ENCODE results near the gene PRUNE1.
A peak's percentile ranks its signal among the peaks of the same experiment; 100 is the strongest.

The PRUNE1 gene

DNA sequence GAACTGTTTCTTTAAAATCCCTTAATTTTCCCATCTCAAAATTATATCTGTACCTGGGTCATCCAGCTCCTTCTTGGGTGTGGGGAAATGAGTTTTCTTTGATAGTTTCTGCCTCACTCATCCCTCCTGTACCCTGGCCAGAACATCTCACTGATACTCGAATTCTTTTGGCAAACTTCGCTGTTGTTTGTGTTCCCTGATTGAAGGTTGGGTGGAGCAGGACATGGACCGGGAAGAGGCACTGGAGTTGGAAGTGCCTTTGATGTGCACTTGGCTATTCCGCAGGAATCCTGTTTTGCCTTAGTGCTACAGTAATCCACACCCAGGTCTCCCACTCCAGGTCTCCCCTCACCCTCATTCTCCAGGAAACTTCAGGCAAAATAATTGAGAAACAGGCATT lies 12.8 kb upstream of the PRUNE1 start:
- H3F3A ChIP-seq (ENCODE audit: low read depth), result no peaks in the 10 kb centered on the region
- no peaks in the 10 kb centered on the region for H3K79me2 ChIP-seq (ENCODE audit: insufficient read depth, low read length)
- no peak for TF ChIP-seq EZH2phosphoT487 (IDR thresholded peaks at IDR 0.05; ENCODE audit: borderline replicate concordance)
- TF ChIP-seq, protein P1, sequence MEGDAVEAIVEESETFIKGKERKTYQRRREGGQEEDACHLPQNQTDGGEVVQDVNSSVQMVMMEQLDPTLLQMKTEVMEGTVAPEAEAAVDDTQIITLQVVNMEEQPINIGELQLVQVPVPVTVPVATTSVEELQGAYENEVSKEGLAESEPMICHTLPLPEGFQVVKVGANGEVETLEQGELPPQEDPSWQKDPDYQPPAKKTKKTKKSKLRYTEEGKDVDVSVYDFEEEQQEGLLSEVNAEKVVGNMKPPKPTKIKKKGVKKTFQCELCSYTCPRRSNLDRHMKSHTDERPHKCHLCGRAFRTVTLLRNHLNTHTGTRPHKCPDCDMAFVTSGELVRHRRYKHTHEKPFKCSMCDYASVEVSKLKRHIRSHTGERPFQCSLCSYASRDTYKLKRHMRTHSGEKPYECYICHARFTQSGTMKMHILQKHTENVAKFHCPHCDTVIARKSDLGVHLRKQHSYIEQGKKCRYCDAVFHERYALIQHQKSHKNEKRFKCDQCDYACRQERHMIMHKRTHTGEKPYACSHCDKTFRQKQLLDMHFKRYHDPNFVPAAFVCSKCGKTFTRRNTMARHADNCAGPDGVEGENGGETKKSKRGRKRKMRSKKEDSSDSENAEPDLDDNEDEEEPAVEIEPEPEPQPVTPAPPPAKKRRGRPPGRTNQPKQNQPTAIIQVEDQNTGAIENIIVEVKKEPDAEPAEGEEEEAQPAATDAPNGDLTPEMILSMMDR (conservative IDR thresholded peaks at IDR 0.05; ENCODE audit: low read length), result no peak
- H3K27me3 ChIP-seq (ENCODE audit: insufficient read depth, low read length, poor library complexity, severe bottlenecking), result no peaks in the 10 kb centered on the region
- no peak overlapping the region for H3K9ac ChIP-seq (ENCODE audit: low read depth, low read length, poor library complexity, severe bottlenecking)
- no peaks in the 10 kb centered on the region for H4K20me1 ChIP-seq (ENCODE audit: insufficient read depth, low read length, poor library complexity, severe bottlenecking)
- no peaks in the 10 kb centered on the region for H3K36me3 ChIP-seq (ENCODE audit: insufficient read depth, low read length)
- no peak overlapping the region for H2AFZ ChIP-seq (ENCODE audit: low read length)
- no peaks in the 10 kb centered on the region for H3K9me2 ChIP-seq (replicated peaks; ENCODE audit: low read depth, low read length)
- H3K4me1 ChIP-seq (ENCODE audit: insufficient read depth, low read length, poor library complexity, severe bottlenecking), result no peaks in the 10 kb centered on the region
- H3K4me3 ChIP-seq (ENCODE audit: low read length, poor library complexity, severe bottlenecking), result no peak overlapping the region
- no peaks in the 10 kb centered on the region for H3K9me3 ChIP-seq (ENCODE audit: insufficient read depth, low read depth, low read length)
- peak overlapping the region; percentile 31 for H3K4me2 ChIP-seq (ENCODE audit: low read depth, low read length, poor library complexity, severe bottlenecking)

DNA sequence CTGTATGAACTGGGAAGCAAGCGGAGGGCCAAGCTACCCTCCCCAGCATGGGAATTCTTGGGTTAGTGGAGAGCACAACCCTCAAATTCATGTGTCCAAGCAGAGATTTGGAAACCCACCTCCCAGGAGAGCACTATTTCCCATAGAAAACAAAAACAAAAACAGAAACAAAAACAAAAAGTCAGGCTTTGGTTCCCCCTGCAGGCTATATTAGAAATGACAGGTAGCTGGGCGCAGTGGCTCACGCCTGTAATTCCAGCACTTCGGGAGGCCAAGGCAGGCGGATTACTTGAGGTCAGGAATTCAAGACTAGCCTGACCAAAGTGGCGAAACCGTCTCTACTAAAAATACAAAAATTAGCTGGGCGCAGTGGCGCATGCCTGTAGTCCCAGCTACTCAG lies 12.4 kb upstream of the PRUNE1 start:
- H3K36me3 ChIP-seq (ENCODE audit: insufficient read depth, low read length), result no peaks in the 10 kb centered on the region
- H4K20me1 ChIP-seq (ENCODE audit: insufficient read depth, low read length, poor library complexity, severe bottlenecking), result no peaks in the 10 kb centered on the region
- no peak for TF ChIP-seq EZH2phosphoT487 (IDR thresholded peaks at IDR 0.05; ENCODE audit: borderline replicate concordance)
- TF ChIP-seq, protein P1 (conservative IDR thresholded peaks at IDR 0.05; ENCODE audit: low read length), result peak; percentile 79
- no peaks in the 10 kb centered on the region for H3K27me3 ChIP-seq (ENCODE audit: insufficient read depth, low read length, poor library complexity, severe bottlenecking)
- H3K9me3 ChIP-seq (ENCODE audit: insufficient read depth, low read depth, low read length), result no peaks in the 10 kb centered on the region
- peak overlapping the region; percentile 31 for H3K4me2 ChIP-seq (ENCODE audit: low read depth, low read length, poor library complexity, severe bottlenecking)
- H3F3A ChIP-seq (ENCODE audit: low read depth), result no peaks in the 10 kb centered on the region
- H3K9me2 ChIP-seq (replicated peaks; ENCODE audit: low read depth, low read length), result no peaks in the 10 kb centered on the region
- H3K9ac ChIP-seq (ENCODE audit: low read depth, low read length, poor library complexity, severe bottlenecking), result no peak overlapping the region
- no peaks in the 10 kb centered on the region for H3K4me1 ChIP-seq (ENCODE audit: insufficient read depth, low read length, poor library complexity, severe bottlenecking)
- no peak overlapping the region for H3K4me3 ChIP-seq (ENCODE audit: low read length, poor library complexity, severe bottlenecking)
- no peak overlapping the region for H2AFZ ChIP-seq (ENCODE audit: low read length)
- no peaks in the 10 kb centered on the region for H3K79me2 ChIP-seq (ENCODE audit: insufficient read depth, low read length)

DNA sequence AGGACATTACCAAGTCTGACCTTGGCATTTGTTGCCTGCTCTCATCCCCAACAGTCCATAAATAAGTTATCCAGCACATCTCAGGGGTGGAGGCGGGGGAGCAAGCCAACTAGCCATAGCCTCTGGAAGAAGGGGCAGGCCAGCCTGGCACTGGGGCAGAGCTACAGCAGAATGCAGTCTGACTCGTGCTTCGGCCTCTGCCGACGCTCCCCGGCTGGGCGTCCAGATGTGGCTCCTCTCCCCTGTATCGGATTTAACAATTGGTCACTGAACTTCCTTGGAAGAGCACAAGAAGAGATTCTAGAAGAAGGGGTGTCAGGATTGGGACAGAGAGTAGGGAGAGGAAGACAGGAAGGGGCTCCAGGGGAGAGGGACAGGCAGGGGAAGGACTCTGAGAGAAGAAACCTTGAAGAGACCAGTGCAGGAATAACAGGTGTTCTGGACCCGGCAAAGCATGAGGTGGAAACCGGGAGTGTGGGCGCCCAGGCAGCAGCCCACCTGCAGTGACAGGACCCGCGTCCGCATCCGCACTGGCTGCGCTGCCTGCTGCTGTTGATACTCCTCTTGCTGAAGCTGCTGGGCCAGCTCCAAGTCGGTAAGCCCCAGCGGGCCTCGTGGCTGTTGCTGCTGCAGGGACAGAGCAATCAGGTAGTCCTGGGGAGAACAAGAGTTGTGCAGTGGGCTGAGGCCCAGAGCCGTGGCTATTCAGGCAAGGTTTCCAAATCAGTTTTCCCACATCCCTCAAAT lies 10.9 kb upstream of the PRUNE1 start:
- no peak for TF ChIP-seq EZH2phosphoT487 (IDR thresholded peaks at IDR 0.05; ENCODE audit: borderline replicate concordance)
- TF ChIP-seq, protein P1 (conservative IDR thresholded peaks at IDR 0.05; ENCODE audit: low read length), result no peak
- Histone ChIP-seq H3K27me3 (ENCODE audit: insufficient read depth, low read length, poor library complexity, severe bottlenecking) (no peaks in the 10 kb centered on the region), H4K20me1 (ENCODE audit: insufficient read depth, low read length, poor library complexity, severe bottlenecking) (no peaks in the 10 kb centered on the region), H3K9ac (ENCODE audit: low read depth, low read length, poor library complexity, severe bottlenecking) (no peak overlapping the region), H3K79me2 (ENCODE audit: insufficient read depth, low read length) (no peaks in the 10 kb centered on the region), H3K9me3 (ENCODE audit: insufficient read depth, low read depth, low read length) (no peaks in the 10 kb centered on the region), H2AFZ (ENCODE audit: low read length) (no peak overlapping the region), H3K36me3 (ENCODE audit: insufficient read depth, low read length) (no peaks in the 10 kb centered on the region), H3F3A (ENCODE audit: low read depth) (no peaks in the 10 kb centered on the region), H3K4me2 (ENCODE audit: low read depth, low read length, poor library complexity, severe bottlenecking) (no peak overlapping the region), H3K4me1 (ENCODE audit: insufficient read depth, low read length, poor library complexity, severe bottlenecking) (peaks cover 5% of the 10 kb centered on the region), H3K4me3 (ENCODE audit: low read length, poor library complexity, severe bottlenecking) (no peak overlapping the region), H3K9me2 (replicated peaks; ENCODE audit: low read depth, low read length) (no peaks in the 10 kb centered on the region)
